NCI-H774 (cell line): Measurements from ENCODE around the gene MT1G.
A peak's percentile ranks its signal among the peaks of the same experiment; 100 is the strongest.
"Not testable (repeated sequence)": the region's sequence is repeated elsewhere in the genome, so short reads cannot be mapped to it uniquely, and the experiment has no call there.

Experiments used
- DNase-seq: peaks from one replicate; lab custom pipeline; 2025; lab: John Stamatoyannopoulos, UW

MT1G gene

GRCh38 chr16:56665286-56666261 is 2.3 kb downstream of the MT1G start:
- not testable (repeated sequence) for DNase-seq

GRCh38 chr16:56664506-56664905 is 3.4 kb downstream of the MT1G start:
- no peak for DNase-seq

DNA sequence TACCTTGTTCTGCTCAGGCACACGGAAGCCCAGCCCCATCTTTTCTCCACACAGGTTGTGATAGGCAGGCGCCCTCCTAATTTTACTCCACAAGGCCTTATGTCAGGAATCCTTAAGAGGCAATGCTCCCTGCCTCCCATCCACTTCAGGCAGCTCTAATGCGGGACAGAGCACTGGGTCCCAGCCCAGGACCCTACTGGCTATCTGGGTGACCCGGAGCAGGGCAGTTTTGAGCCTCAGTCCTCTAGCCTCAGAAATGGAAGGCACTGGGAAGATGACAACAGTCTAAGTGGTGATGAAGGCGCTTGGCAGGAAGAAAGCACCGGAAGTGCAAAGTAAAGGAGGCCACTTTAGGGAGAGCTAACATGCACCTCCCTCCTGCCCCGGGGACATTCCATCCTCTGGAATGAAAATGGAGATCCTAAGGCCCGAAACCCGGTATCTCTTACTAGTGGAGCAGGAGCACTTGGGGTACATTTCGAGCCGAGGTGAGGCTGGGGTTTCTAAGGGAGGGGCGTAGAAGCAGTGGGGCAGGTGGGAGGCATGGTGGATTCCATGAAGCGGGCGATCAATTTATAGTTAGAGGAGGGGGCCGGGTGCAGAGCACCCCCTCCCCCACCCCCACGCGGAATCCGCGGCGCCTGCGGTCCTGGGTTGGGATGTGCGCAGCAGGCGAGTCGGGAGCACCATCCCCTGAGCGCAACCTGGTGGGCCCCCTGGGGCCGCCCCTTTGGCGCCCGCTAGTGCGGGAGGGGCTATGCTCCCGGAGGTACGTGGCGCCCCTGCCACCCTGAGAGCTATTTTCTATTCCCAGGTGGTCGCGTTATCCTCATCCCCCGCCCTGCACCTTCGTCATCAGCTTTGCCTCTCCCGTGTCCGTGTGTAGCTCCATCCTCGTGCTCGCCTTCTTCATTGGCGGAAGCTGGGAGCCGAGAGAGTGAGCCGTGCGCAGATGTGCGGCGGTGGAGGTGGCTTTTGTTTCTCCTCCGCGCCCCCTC is 5.2 kb downstream of the MT1G start:
- DNase-seq, result no peak

DNA sequence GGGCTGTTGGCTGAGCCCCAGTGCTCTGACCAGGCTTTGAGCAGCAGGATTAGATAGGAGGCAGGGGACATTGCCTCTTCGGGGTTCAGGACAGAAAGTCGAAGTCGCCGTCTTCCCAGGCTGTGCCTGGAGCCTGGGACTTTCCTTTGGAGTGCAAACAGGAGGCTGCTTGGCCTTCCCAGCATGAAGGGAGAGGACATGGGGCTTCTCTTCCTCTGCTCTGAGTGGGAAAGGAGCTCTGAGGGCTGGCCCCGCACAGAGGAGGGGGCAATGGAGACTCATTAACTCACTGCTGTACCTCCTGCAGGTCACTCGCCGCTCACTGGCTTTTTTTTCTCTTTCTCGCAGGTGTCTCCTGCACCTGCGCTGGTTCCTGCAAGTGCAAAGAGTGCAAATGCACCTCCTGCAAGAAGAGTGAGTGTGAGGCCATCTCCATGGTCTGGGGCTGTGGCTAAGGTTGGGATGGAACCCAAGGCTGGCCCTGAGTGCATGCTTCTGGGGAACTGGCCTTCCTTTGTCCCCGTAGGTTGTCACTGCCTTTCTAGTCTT is 9.5 kb downstream of the MT1G start:
- DNase-seq, result no peak

GRCh38 chr16:56657555-56658326 is 10.1 kb downstream of the MT1G start, which contains the start of gene MT1F:
Gene MT1F (plus strand): TSS chr16:56657959. CDS start chr16:56658059, 100 bp downstream.
- peak; percentile 63 for DNase-seq

DNA sequence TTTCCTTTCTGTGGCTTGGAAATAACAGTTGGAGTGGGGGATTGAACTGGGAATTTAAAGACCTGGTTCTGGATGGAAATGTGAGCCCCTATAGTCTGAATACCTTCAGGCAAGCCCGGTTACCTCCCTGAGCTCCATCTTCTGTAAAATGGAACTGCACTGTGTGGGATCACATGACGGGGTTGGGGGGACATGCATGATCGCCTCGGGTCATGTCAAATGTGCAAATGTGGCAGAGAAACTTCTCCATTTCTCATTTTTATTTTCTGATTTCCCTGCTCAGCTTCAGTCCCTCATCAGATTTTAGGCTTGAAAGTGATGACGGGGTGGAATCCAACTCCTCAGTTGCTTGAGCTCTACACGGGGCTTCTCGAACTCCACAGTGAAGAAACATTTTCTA is 14.6 kb downstream of the MT1G start:
- DNase-seq, result no peak

DNA sequence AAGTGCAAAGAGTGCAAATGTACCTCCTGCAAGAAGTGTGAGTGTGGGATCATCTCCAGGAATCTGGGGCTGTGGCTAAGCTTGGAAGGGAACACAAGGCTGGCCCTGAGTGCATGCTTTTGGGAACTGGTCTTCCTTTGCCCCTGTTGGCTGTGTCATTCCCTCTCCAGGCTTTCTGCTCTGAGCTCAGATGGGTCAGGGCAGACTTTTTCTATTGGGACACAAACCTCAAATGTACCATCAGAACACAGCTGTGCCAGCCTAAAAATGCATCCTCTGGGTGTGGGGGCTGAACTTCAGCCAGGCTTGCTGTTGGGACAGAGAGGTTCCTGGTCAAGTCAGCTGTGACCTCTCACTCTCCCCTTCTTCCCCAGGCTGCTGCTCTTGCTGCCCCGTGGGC is 15.3 kb downstream of the MT1G start:
- DNase-seq, result no peak

- no peak for DNase-seq
Observed at GRCh38 chr16:56651586-56651985, 16.3 kb downstream of the MT1G start, which contains the start of gene MT1B. Gene MT1B (plus strand): TSS chr16:56651886. CDS start chr16:56651954, 68 bp downstream.

- DNase-seq, result no peak
Observed at GRCh38 chr16:56649820-56650219, 18.0 kb downstream of the MT1G start.

GRCh38 chr16:56649271-56649670 is 18.6 kb downstream of the MT1G start:
- no peak for DNase-seq

DNA sequence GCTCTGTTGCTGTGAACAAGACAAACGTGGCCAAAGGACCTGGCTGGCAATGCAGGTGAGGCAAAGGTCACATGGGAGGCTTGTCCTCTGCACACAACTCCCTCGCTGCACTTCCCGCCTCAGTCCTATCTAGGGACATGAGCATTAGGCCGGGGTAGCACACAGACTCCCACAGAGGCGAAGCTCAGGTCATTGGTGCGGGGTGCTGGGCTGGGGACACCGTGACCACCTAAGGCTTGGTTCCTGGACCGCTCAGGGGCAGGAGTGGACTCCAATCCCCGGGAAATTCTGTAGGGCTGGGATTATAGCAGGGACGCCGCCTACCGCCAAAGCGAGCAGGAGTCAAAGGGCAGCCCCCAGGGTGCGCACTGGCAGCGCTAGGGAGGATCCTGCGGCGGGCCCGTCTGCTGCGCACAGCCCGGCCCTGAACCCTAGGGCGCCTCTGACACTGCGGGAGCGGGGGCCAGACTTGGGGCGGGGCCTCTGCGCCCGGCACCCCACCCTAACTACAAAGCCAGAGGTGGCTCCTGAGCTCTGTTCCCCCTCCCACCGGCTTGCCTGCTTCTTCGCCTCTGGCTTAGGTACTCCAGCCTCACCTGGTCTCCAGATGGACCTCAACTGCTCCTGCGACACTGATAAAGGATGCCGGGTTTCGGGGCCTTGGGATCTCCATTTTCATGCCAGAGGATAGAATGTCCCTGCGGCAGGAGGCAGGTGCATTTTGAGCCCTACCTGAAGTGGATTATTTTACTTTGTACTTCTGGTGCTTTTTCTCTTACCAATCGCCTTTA is 20.0 kb downstream of the MT1G start:
- no peak for DNase-seq

- DNase-seq, result no peak
Observed at GRCh38 chr16:56645838-56646237, 22.0 kb downstream of the MT1G start.

- no peak for DNase-seq
Observed at GRCh38 chr16:56645311-56645710, 22.6 kb downstream of the MT1G start.

- DNase-seq, result no peak
Observed at GRCh38 chr16:56643833-56644232, 24.0 kb downstream of the MT1G start.

GRCh38 chr16:56643080-56643778 is 24.6 kb downstream of the MT1G start:
- peak; percentile 79 for DNase-seq

GRCh38 chr16:56641166-56641565 is 26.7 kb downstream of the MT1G start:
- no peak for DNase-seq

DNA sequence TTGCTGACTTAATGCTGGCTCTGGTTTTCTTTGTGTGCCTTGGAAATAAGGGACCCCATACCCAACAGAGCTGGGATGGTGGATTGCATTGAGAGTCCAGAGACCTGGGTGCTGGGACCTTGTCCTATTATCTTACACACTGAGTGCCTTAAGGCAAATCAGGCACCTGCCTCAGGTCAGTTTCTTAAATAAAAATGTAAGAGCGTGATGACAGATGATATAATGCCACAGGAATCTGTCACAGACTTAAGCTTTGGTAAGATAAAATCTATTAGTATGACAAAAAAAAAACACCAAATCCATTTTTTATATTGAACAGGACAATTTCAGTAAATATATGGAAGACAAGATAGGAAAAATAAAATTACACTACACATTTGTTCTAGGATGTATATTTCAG is 27.8 kb downstream of the MT1G start:
- DNase-seq, result no peak

GRCh38 chr16:56639045-56639444 is 28.8 kb downstream of the MT1G start:
- no peak for DNase-seq

DNA sequence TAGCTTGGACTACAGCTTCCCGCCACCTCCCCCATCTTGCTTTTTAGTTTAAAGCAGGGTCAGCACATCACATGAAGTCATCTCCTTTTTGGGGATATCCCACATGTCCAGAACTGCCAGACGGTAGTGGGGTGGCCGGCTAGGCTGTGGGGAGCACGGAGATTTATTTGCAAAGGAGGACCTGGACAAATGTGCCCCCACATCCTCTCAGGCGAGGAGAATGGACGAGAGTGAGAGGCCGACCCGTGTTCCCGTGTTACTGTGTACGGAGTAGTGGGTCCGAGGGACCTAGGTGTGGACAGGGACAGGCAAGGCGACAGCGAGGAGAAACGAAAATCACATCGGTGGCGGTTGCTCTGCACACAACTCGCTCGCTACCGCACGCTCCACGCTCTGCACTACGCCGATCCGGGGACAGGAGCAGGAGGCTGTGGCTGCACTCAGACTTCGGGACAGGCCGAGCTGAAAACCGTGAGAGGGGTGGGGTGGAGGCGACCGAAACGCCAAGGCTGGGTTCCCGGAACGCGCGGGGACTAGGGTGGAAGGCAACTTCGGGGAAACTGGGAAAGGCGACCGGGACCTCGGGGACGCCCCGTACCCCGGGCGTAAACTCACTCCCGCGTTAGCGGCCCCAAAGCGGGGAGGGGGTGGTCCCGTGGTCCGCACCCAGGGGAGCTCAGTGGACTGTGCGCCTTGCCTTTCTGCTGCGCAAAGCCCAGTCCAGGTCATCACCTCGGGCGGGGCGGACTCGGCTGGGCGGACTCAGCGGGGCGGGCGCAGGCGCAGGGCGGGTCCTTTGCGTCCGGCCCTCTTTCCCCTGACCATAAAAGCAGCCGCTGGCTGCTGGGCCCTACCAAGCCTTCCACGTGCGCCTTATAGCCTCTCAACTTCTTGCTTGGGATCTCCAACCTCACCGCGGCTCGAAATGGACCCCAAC is 29.8 kb downstream of the MT1G start, which contains the start of gene MT1A:
MT1A (plus strand) TSS at position 853 of the 937 bp plus-strand sequence; CDS start at position 926, 73 bp downstream.
- DNase-seq, result peak; percentile 16
